GM18873 (cell line): ENCODE data around the gene TEX14.
"Not testable (repeated sequence)": the region's sequence is repeated elsewhere in the genome, so short reads cannot be mapped to it uniquely, and the experiment has no call there.

Experiments
- ATAC-seq: cut with Tn5 transposase; IDR thresholded peaks from one replicate; pipeline ENCODE4 v1.9.1; 2021; ENCODE audit warnings: mild to moderate bottlenecking, moderate library complexity, moderate number of reproducible peaks; ENCODE audit not compliant: unreplicated experiment, low FRiP score

Gene TEX14

DNA sequence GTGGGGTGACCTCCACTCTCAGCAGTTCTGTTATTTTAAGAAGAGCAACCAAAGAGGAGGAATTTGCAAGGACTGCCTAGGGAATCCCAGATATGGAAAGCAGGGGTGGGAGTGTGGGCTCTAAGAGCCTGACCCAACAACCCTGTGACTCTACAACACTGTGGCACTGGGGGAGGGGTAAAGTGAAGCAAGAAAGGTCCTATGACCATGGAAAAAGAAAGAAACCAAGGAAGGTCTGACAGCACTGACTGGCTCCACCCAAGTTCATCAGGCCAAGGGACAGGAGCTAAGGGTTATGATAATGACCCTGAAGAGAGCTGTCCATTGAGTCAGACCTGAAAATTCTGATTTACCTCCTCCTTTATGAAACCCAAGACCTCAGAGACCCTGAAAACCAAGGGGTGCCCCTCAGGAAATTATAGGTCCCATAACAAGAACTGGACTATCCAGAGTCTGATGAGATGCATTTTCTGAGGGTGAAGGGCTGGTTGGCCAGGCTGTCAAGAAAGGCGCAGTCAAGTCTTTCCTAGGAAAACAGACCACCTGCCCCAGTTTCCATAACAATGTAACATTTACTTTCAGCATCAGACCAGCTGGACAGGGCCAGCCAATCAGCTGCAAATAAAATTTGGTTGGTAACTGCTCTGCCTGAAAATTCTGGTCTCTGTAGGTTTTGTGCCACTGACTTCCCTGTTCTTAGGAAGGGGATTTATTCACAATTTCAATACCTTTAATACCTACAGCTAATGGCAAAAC is 123.6 kb downstream of the TEX14 start:
- no peak for ATAC-seq

DNA sequence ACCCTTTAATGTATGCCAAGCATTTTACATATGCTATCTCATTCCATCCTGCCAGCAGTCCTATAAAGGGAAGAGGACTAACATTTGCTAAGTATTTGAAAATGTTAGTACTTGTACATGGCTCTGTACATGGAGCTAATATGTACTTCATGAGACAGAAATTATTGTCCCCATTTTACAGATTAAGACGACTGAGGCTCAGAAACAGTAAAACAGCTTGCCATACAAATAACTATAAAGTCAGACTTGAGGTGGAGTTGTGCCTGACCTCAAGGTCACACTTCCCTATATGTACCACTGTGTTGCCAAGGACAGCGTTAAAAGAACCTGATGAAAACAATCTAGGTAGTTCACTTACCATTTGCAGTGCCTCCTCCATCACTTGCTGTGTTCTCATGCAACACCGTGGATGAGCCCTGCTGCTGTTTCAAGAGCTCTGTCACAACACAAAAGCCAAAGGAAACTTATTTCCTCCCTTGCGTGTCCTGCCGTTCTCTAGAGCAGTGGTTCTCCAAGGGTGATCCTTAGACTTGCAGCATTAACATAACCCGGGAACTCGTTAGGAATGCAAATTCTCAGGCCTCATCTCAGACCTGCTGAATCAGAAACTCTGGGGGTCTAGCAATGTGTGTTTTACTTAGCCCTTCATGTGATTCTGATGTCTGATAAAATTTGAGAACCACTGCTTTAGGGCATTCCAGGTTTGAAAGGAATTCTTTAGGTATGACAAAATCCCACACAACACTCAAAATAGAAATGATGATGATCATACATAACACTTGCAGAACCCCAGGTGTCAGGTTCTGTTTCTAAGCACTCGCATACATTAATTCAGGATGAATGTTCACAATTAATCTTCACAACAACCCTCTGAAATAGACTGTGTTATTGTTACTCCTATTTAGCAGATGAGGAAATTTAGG is 126.2 kb downstream of the TEX14 start:
- no peak for ATAC-seq

DNA sequence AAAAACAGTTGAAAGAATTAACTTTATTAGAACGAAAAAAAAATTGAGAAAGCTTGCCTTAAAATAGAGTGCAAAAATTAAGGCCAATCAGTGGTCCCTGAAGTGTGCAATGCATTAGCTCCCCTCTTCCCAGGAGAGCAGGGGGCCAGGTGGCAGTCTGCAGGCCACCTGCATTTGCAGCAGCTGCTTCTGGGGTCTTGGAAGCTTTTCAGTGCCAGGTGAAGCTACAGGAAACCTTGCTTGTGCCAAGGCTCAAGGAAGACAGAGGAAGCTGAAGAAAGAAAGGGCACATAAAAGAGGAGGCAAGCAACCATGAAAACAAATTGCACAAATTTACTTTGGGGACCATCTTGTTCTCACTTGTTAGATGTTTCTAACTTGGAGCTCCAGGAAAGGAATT is 126.9 kb downstream of the TEX14 start:
- ATAC-seq = no peak

DNA sequence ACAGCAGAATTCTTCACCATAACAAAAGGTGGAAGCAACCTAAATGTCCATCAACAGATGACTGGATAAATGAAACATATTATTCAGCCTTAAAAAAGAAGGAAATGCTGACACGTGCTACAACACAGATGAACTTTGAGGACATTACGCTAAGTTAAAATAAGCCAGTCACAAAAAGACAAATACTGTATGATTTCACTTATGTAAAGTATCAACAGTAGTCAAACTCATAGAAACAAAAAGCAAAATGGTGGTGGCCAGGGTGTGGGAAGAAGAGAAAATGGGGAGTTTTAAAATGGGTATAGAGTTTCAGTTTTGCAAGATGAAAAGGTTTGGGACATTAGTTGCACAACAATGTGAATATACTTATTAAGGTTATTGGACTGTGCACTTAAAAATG is 127.6 kb downstream of the TEX14 start:
- ATAC-seq = no peak

- ATAC-seq = no peak
Observed at GRCh38 chr17:58560511-58560910, 131.3 kb downstream of the TEX14 start.

- no peak for ATAC-seq
Observed at GRCh38 chr17:58557981-58558380, 133.9 kb downstream of the TEX14 start.

DNA sequence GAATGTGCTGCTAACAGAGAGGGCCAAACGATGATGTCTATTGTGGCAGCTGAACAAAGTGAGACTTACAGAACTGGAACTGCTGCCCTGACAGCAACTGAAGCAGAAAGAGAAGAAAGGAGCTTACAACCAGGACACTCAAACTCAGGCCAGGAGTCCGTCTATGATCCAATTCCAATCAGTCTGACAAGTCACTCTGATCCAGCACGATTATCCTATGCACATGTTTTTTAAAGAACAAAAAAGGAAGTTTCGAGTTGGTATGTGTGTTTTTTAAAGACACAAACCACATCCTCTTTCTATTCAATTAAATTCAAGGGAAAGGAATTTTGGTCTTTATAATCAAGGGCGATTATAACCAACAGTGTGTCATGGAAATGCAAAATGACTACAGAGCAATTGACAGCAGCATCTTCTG is 135.0 kb downstream of the TEX14 start:
- ATAC-seq = no peak

- ATAC-seq = not testable (repeated sequence)
Observed at GRCh38 chr17:58555109-58555508, 136.7 kb downstream of the TEX14 start.

GRCh38 chr17:58541249-58541648 is 150.6 kb downstream of the TEX14 start:
- no peak for ATAC-seq

- ATAC-seq = no peak
Observed at GRCh38 chr17:58539698-58540097, 152.1 kb downstream of the TEX14 start.

DNA sequence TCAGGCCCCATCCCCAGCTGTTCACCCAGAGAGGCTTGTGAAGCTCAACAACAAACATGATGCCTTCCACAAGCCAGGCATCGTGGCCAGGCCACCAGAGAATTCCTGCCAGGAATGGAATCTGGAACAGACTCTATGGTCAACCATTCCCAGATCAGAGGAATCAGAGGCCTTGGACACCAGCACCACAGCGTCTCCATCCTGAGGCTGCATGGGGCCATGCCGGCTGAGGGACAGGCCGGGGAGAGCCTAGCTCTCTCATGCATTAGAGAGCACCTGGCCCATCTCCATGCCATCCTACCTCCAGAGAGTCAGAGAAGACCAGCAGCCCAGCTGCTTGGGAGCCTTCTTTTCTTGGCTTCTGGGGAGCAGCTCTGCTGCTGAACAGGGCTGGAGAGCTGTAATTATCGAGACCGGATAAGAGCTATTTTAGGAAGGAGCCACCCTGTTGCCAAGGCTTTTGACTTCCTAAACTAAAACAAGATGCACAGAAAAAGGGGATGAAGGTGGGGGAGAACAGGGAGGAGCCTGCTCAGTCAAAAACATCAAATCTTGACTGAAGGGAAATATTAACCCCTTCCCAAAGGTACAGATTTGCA is 152.9 kb downstream of the TEX14 start:
- ATAC-seq = no peak

DNA sequence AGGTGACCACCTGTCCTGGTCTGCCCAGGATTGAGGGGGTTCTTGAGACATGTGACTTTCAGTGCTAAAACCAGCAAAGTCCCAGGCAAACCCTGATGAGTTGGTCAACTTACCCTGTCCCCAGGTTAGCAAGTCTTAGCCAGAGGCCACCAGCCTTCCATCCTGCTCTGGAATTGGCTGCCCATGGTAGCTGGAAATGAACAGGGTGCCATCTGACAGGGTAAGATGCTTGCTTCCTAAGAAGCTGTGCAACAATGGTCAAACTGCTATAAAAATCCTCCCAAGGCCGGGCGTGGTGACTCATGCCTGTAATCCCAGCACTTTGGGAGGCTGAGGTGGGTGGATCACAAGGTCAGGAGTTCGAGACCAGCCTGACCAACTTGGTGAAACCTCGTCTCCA is 154.6 kb downstream of the TEX14 start:
- no peak for ATAC-seq

DNA sequence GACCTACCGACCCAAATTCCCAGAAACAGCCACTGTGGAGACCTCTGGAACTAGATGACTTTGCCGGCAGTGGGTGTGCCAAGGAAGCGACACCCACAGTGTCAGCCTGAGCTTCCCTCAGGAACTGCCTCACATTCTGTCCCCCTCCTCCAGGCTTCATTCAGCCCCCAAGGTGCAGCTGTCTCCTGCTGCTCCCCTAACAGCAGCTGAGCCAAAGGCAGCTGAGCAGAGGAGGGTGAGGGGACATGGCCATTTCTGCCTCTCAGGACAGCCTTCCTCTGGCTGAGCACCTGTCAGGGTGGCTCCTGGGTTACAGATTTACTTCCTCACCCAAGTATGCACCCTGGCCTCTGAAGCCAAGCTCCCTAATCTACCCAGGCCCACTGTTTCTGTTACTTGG is 155.3 kb downstream of the TEX14 start:
- no peak for ATAC-seq

DNA sequence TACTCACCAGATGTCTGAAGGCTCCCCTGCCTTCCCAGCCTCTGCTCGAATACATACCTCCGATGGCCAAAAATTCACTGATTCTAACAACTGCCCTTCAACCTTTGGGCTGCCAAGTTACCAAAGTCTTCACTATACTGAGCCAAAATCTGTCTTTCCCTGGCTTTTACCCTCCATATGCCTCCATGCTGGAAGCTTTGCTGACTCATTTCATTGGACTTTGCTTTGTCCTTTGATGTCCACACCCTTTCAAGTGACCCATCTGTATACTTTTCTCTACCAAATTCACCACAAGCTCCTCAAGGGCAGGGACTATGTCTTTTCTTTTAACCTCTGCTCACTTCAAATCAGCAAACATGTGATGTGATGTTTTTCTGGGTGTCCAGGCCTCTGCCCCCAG is 156.4 kb downstream of the TEX14 start:
- ATAC-seq = no peak

GRCh38 chr17:58534901-58535421 is 156.9 kb downstream of the TEX14 start:
- no peak for ATAC-seq

GRCh38 chr17:58534331-58534730 is 157.5 kb downstream of the TEX14 start:
- no peak for ATAC-seq

DNA sequence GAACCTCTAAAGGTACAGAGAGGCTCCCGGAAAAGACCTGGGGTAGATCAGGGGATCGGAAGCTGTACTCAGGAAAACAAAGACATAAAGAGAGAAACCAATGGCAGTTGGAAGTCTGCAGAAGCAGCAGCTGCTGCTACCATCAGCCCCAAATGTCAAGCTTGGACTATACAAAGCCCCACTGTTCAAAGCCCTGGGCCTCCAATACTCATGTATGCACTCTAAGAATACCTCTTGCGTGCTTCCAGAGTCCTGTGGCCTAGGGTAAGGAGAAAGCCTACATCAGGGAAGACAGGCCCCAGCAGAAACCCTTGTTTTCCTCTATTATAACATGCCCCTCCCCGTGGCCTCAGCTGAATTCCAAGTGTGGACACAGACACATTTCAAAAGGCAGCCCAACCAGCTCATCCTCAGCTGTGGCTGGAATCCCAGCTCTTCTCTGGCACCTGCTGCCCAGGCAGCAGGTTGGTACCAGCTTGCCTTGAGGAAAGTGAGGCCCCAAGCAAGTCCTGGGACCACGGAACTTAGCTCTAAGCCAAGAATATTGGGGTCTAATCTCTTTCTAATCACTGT is 158.1 kb downstream of the TEX14 start:
- no peak for ATAC-seq

DNA sequence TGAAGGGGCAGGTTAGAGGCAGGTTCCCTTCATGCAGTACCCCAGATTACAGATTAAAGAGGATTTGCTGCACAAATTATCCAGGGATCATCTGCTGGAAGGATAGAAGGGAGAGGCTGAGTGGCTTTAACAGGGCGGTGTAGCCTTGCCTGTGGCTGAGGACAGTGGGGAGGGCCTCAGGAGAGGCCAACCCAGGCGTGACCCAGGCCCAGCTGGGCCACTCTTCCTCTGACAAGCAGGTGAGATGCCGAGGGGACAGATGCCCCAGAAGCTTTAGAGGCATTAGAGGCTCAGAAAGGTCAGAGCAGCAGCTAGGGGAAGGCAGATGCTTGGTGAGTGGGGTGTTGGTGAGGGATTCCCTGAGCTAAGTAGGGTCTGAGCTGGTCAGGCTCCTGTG is 159.3 kb downstream of the TEX14 start:
- no peak for ATAC-seq

DNA sequence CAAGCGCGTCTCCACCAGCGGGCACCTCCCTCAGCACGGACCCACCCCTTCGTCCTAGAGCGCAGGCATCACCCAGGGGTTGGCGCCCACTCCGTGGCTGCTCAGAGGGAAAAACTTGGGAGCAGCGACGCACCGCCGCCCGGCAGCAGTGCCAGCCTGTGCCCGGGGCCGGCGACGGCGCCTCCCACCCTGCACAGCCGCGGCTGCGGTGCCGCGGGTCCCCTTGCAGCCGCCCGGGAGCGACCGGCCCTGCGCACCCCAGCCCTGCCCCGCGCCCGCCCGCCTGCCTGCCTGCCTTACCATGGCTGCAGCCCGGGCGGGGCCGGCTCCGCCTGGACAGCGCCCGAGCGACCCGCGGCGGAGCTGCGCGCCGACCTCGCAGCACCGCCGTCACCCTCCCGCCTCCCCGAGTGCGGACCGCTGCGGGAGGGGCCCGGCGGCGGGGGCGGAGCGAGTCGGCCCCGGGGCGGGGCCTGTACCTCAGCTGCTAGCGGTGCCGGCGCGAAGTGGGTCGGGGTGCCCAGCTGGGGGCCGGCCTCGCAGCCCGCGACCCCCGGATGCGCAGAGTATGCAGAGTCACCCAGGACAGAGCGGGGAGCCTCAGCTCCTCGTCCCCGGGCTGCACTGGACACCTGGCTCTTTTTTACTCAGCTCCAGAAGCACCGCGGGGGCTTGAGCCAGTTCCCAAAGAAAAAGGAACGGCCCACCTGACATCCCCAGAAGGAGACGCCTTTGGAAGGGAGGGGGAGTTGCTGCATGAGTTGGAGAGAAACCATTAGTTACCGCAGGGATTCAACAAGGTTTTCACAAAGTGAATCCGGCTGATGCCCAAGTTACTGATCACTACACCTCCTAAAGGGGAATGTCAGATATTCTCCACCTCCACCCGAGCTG is 159.9 kb downstream of the TEX14 start:
- no peak for ATAC-seq

DNA sequence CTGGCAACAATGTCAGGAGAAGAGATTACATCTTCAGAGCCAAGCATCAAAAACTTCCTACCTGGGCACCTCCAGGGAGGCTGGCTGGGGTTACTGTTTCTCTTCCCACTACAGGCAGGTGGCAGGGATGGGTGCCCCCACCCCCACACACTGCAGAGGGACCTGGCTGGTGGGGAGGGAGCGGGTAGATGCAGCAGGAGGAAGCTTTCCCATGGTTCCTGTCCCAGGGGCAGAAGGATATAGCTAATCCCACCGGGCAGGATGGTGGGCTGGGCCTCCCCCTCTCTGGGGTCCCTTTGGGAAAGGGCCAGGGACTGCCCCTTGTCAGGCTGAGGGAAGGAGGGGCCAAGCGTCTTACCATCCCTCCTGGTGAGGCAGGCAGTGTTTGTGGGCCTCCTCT is 160.7 kb downstream of the TEX14 start:
- no peak for ATAC-seq
